HEK293T (cell line): ENCODE measurements around the gene RPS6KA5.

Experiments used
- CTCF ChIA-PET: fragments of 350-600 bp; formaldehyde crosslinking; extraction: SDS; loops from one replicate; lab custom pipeline; 2021; ENCODE audit warnings: antibody characterized with exemption, inconsistent platforms; lab: Yijun Ruan, JAX
- POLR2A ChIA-PET: fragments of 350-600 bp; formaldehyde crosslinking; extraction: SDS; loops from one replicate; lab custom pipeline; 2020; ENCODE audit warnings: antibody characterized with exemption, inconsistent platforms; lab: Yijun Ruan, JAX
- DNase-seq: peaks from one replicate; pipeline ENCODE4 v3.0.0; 2012; ENCODE audit warnings: mixed read lengths; ENCODE audit errors: extremely low spot score
- ARNT ChIP-seq: fragments of 450-650 bp; IDR thresholded peaks from 2 replicates; pipeline ENCODE4 v1.6.1; 2017; ENCODE audit warnings: mild to moderate bottlenecking
- BHLHE40 ChIP-seq: fragments of 450-650 bp; IDR thresholded peaks from 2 replicates; pipeline ENCODE4 v1.6.1; 2016; ENCODE audit warnings: mild to moderate bottlenecking, moderate library complexity, borderline replicate concordance
- CTBP1 ChIP-seq: fragments of 450-650 bp; IDR thresholded peaks from 2 replicates; pipeline ENCODE4 v1.6.1; 2016; ENCODE audit warnings: borderline replicate concordance
- ELF4 ChIP-seq: fragments of 450-650 bp; IDR thresholded peaks from 2 replicates; pipeline ENCODE4 v1.6.1; 2017; ENCODE audit warnings: antibody characterized with exemption
- FOXA1 ChIP-seq: fragments of 450-650 bp; IDR thresholded peaks from 2 replicates; pipeline ENCODE4 v1.6.1; 2016; ENCODE audit warnings: mild to moderate bottlenecking
- FOXK2 ChIP-seq: fragments of 450-650 bp; IDR thresholded peaks from 2 replicates; pipeline ENCODE4 v1.6.1; 2016; ENCODE audit warnings: mild to moderate bottlenecking
- FOXM1 ChIP-seq: fragments of 450-650 bp; IDR thresholded peaks from 2 replicates; pipeline ENCODE4 v1.6.1; 2017; ENCODE audit warnings: mild to moderate bottlenecking, borderline replicate concordance
- HDGF ChIP-seq: fragments of 450-650 bp; IDR thresholded peaks from 2 replicates; pipeline ENCODE4 v1.6.1; 2017; ENCODE audit warnings: antibody characterized with exemption, borderline replicate concordance
- L3MBTL2 ChIP-seq: fragments of 450-650 bp; conservative IDR thresholded peaks from 2 replicates; pipeline ENCODE4 v1.6.1; 2016; ENCODE audit warnings: mild to moderate bottlenecking
- LEF1 ChIP-seq: fragments of 450-650 bp; IDR thresholded peaks from 2 replicates; pipeline ENCODE4 v1.6.1; 2017; ENCODE audit warnings: mild to moderate bottlenecking, borderline replicate concordance
- NFRKB ChIP-seq: fragments of 450-650 bp; IDR thresholded peaks from 2 replicates; pipeline ENCODE4 v1.6.1; 2016; ENCODE audit warnings: mild to moderate bottlenecking, moderate library complexity
- PKNOX1 ChIP-seq: fragments of 450-650 bp; IDR thresholded peaks from 2 replicates; pipeline ENCODE4 v1.6.1; 2016
- SP1 ChIP-seq: fragments of 450-650 bp; IDR thresholded peaks from 2 replicates; pipeline ENCODE4 v1.6.1; 2017
- SUZ12 ChIP-seq: fragments of 450-650 bp; IDR thresholded peaks from 2 replicates; pipeline ENCODE4 v1.6.1; 2016; ENCODE audit warnings: mild to moderate bottlenecking
- TARDBP ChIP-seq: fragments of 450-650 bp; IDR thresholded peaks from 2 replicates; pipeline ENCODE4 v1.6.1; 2016
- ZNF384 ChIP-seq: fragments of 450-650 bp; IDR thresholded peaks from 2 replicates; pipeline ENCODE4 v1.6.1; 2016

The RPS6KA5 gene

DNA sequence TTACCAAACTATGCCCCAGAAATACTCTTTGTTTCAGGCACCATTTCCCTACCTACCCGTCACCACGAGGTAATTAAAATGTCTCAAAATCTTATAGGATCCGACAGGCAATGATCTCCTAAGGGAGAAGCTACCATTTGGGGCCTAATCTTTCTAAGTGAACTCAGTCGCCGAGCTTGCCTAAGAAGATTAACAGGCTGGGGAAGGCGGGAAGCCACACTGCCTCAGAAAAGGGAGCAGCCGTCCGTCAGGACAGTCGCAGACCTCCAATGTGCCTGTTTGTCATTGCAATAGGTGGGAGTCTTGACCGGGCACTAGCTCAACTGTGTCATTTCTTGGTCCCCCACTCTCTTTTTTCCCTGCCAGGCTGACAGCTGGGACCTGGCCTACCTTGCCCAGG is 248.8 kb downstream of the RPS6KA5 start:
- DNase-seq = no peak
- CTCF ChIA-PET = interaction anchor here (0.6 to 1.5 kb wide), 3 partner anchors 22 to 52 kb away, joined by 3 to 6 read pairs (median 4); no protein-coding TSS in a partner anchor
- no peak for TF ChIP-seq NFRKB
- no peak for TF ChIP-seq SUZ12
- TF ChIP-seq ELF4 = no peak
- TF ChIP-seq FOXM1 = no peak
- TF ChIP-seq ARNT = no peak
- no peak for TF ChIP-seq ZNF384
- TF ChIP-seq TARDBP = no peak
- POLR2A ChIA-PET = interaction anchor here (0.8 kb wide), 1 partner anchor 17 kb away, joined by 3 read pairs; no protein-coding TSS in a partner anchor

DNA sequence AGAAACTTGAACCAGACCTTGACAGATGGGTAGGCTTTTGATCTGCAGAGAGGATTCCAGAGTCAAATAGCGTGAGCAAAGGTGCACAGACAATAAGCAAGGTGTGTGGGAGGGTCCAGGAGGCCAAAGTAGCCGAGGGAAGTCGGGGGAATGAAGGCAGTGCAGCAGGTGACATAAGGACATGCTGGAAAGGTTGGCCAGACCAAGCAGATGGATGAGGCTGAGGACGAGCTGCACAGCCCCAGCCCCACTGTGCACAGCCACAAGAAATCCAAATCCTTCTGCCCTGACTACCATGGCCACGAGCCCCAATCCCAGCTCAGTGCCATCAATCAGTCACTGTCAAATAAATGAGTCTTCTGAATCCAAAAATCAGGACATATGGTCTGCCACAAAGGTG is 249.6 kb downstream of the RPS6KA5 start:
- ChIA-PET CTCF (interaction anchor here (1.5 kb wide), 1 partner anchor 51 kb away, joined by 6 read pairs; no protein-coding TSS in a partner anchor), POLR2A (no interaction called here)
- no peak for DNase-seq
- TF ChIP-seq FOXM1 (no peak), FOXA1 (no peak), SP1 (no peak), BHLHE40 (no peak), CTBP1 (no peak), TARDBP (no peak)

DNA sequence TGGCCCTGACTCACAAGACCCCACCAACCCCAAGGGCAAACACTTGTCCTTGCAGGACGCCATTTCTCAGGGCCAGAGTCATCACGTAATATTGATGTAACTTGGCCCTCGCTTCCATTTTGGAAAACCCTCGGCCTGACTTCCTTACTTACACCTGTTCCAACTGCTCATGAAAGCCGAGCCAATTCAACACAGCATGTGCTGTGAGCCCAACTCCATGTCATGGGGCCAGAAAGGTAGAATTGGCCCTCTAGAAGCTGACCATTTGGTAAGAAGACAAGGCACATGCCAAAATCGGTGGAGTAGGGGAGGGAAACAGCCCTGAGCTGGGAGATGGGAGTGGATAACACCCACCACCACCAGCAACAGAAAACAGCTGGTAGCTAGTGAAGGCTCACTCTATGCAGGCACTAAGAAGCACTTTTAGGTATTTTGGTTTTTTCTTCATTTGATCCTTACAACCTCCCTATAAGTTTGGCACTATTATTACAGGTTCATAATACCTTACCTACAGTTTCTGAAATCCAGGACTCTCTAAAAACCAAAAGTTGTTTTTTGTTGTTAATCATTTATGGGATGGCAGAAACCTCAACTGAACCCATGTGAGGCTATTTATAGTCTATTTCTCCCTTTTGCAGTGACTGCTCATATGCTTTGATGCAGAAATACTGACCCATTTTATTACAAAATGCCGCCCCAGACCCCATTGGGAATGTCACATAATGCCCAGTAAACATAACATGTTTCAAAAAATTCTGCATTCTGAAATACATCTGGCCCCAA is 250.7 kb downstream of the RPS6KA5 start:
- ChIA-PET CTCF (no interaction called here), POLR2A (no interaction called here)
- TF ChIP-seq NFRKB (no peak), SUZ12 (no peak), LEF1 (no peak), HDGF (no peak), ZNF384 (no peak), FOXK2 (no peak), ARNT (no peak), PKNOX1 (no peak), ELF4 (no peak), CTBP1 (no peak), L3MBTL2 (no peak), SP1 (no peak), FOXA1 (no peak)
- no peak for DNase-seq

DNA sequence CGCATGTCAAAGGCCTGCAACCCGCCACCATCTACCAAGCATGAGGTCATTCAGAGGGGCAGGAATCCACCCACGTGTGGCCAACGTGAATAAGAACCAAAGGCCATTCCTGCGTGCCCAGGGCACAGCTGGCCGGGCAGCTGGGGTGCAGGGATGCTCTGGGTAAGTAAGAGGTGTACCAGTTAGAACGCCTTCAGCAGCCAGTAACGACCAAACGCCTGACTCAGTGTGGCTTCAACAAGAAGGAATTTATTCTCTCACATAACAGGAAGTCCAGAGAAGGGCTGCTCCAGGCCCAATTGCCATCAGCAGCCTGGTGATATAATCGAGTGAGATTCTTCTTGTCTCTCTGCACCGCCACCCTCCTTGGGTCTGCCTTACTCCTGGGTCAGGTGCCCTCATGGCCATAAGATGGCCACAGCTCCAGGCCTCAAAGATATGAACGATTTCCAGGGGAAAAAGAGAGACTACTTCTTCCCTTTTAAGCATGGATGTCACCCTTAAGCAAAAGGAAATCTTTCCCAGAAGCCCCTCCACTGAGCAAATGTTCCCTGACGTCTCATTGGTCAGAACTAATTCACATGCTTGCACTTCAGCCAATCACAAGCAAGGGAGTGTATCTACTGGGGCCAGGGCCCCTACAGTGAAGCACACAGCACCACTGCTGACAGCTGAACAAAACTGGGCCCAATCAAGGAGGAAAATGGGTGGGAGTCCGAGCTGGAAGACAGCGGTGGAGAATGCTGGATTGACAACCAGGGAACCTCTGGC is 251.5 kb downstream of the RPS6KA5 start:
- POLR2A ChIA-PET = no interaction called here
- CTCF ChIA-PET = interaction anchor here (0.5 to 0.6 kb wide), 2 partner anchors 21 to 371 kb away, joined by 4 to 5 read pairs; no protein-coding TSS in a partner anchor
- no peak for DNase-seq

GRCh38 chr14:90807060-90807459 is 253.4 kb downstream of the RPS6KA5 start:
- no peak for DNase-seq
- POLR2A ChIA-PET = no interaction called here
- CTCF ChIA-PET = interaction anchor here (1.3 kb wide), 1 partner anchor 9 kb away, joined by 4 read pairs; no protein-coding TSS in a partner anchor
- no peak for TF ChIP-seq CTBP1
- TF ChIP-seq NFRKB = no peak
- no peak for TF ChIP-seq TARDBP
- no peak for TF ChIP-seq LEF1
- no peak for TF ChIP-seq ARNT
- TF ChIP-seq FOXM1 = no peak
- TF ChIP-seq SP1 = no peak
- no peak for TF ChIP-seq PKNOX1

More for the DNA sequence above, 251.5 kb downstream of the RPS6KA5 start:
- TF ChIP-seq BHLHE40 = no peak
- TF ChIP-seq FOXK2 = no peak
- no peak for TF ChIP-seq CTBP1
- TF ChIP-seq NFRKB = no peak
- no peak for TF ChIP-seq ZNF384
- no peak for TF ChIP-seq FOXA1
- TF ChIP-seq ARNT = no peak
- TF ChIP-seq ELF4 = no peak
- no peak for TF ChIP-seq TARDBP
- TF ChIP-seq LEF1 = no peak
- TF ChIP-seq SP1 = no peak
- TF ChIP-seq PKNOX1 = no peak
